Transverse colon (tissue), 4 donors: ENCODE results near the gene CCNL1.

ENCODE experiments used
- CTCF ChIP-seq, 5 experiments: fragments of 200-600 bp in 3 of 5; fragments of 450-650 bp in 2 of 5; sonication (generic) in 3 of 5; IDR thresholded peaks; 1 replicate in 2 of 5; 2 replicates in 3 of 5; pipeline ENCODE4 v1.5.1; 2016 to 2017; ENCODE audit warnings: antibody characterized with exemption in 5 of 5, inconsistent platforms in 3 of 5, mild to moderate bottlenecking in 2 of 5, moderate library complexity in 1 of 5
- EP300 ChIP-seq: sonication (generic); formaldehyde crosslinking; IDR thresholded peaks from one replicate; pipeline ENCODE4 v1.6.1; 2017; ENCODE audit warnings: antibody characterized with exemption, low read depth
- POLR2A ChIP-seq: fragments of 450-650 bp; IDR thresholded peaks from one replicate; pipeline ENCODE4 v1.6.1; 2016; ENCODE audit warnings: antibody characterized with exemption, mild to moderate bottlenecking, moderate library complexity
- POLR2AphosphoS5 ChIP-seq, 3 donors: sonication (generic); formaldehyde crosslinking; IDR thresholded peaks; one replicate each; pipeline ENCODE4 v1.6.1; 2016; ENCODE audit warnings: antibody characterized with exemption in 3 of 3

- peak in 2 of 5 experiments; percentile 24 to 27 for TF ChIP-seq CTCF (IDR thresholded peaks at IDR 0.05)
- peak; percentile 100 for TF ChIP-seq POLR2A
- peak; percentile 90 for TF ChIP-seq EP300
- TF ChIP-seq POLR2AphosphoS5 (IDR thresholded peaks at IDR 0.05) = peak; percentile 100
These were observed at the start of gene CCNL1 for GRCh38 chr3:157159762-157160657.
